ENCODE results near the gene ABRACL. TPM values are rescaled to one million over a fixed set of nuclear protein-coding genes. Genes with fewer than 3 reads are reported as not detected.

Gene ABRACL
- total and polyA plus RNA-seq, 2 experiments from 2014 or later = 12.9 to 38.7 TPM

GRCh38 chr6:139066080-139066479, 37.5 kb downstream of the ABRACL start:
- no peaks in the 10 kb centered on the region for H3K79me2 ChIP-seq (ENCODE audit: insufficient read depth)
- no peak for DNase-seq
- no peak overlapping the region for H3K4me2 ChIP-seq (ENCODE audit: unreplicated experiment)
- H3K9me2 ChIP-seq (ENCODE audit: insufficient read depth) = no peaks in the 10 kb centered on the region
- in situ Hi-C loops (cut with MboI) = no loop called here
- H4K20me1 ChIP-seq (ENCODE audit: insufficient read depth) = no peaks in the 10 kb centered on the region
- H3F3A ChIP-seq (ENCODE audit: insufficient read depth) = no peaks in the 10 kb centered on the region
- WGBS, 2 experiments (ENCODE audit: low coverage in 1 of 2, low lambda C conversion rate in 2 of 2, missing lambda C conversion rate in 2 of 2) = 82 to 86% methylated on average over 2 of the region's 2 CpGs
- H3K4me1 ChIP-seq (ENCODE audit: insufficient read depth) = no peaks in the 10 kb centered on the region
- H3K27me3 ChIP-seq (replicated peaks; ENCODE audit: insufficient read depth) = no peaks in the 10 kb centered on the region
- H3K9me3 ChIP-seq (ENCODE audit: low read depth) = no peaks in the 10 kb centered on the region
- H2AFZ ChIP-seq = no peak overlapping the region
- no peak overlapping the region for H3K27ac ChIP-seq
- H3K4me3 ChIP-seq = no peak overlapping the region
- H3K9ac ChIP-seq = no peak overlapping the region
- no peaks in the 10 kb centered on the region for H3K36me3 ChIP-seq (ENCODE audit: low read depth)
- TF ChIP-seq EZH2 (IDR thresholded peaks at IDR 0.05; ENCODE audit: insufficient read depth, poor library complexity, severe bottlenecking) (no peak), EZH2phosphoT487 (IDR thresholded peaks at IDR 0.05; ENCODE audit: insufficient read depth, low read depth) (no peak)

GRCh38 chr6:139068846-139069245, 40.3 kb downstream of the ABRACL start:
- no peak for DNase-seq
- in situ Hi-C loops (cut with MboI) = no loop called here
- no peaks in the 10 kb centered on the region for H3K27me3 ChIP-seq (replicated peaks; ENCODE audit: insufficient read depth)
- no peak overlapping the region for H3K9ac ChIP-seq
- no peak overlapping the region for H2AFZ ChIP-seq
- no peak overlapping the region for H3K4me2 ChIP-seq (ENCODE audit: unreplicated experiment)
- no peaks in the 10 kb centered on the region for H3K36me3 ChIP-seq (ENCODE audit: low read depth)
- no peak overlapping the region for H3K4me3 ChIP-seq
- no peak for TF ChIP-seq EZH2phosphoT487 (IDR thresholded peaks at IDR 0.05; ENCODE audit: insufficient read depth, low read depth)
- TF ChIP-seq EZH2 (IDR thresholded peaks at IDR 0.05; ENCODE audit: insufficient read depth, poor library complexity, severe bottlenecking) = no peak
- H3K27ac ChIP-seq = no peak overlapping the region
- no peaks in the 10 kb centered on the region for H4K20me1 ChIP-seq (ENCODE audit: insufficient read depth)
- no peaks in the 10 kb centered on the region for H3F3A ChIP-seq (ENCODE audit: insufficient read depth)
- H3K4me1 ChIP-seq (ENCODE audit: insufficient read depth) = no peaks in the 10 kb centered on the region
- H3K9me2 ChIP-seq (ENCODE audit: insufficient read depth) = no peaks in the 10 kb centered on the region
- no peaks in the 10 kb centered on the region for H3K9me3 ChIP-seq (ENCODE audit: low read depth)
- no peaks in the 10 kb centered on the region for H3K79me2 ChIP-seq (ENCODE audit: insufficient read depth)
- 69 to 75% methylated on average over 2 of the region's 2 CpGs for WGBS, 2 experiments (ENCODE audit: low coverage in 1 of 2, low lambda C conversion rate in 2 of 2, missing lambda C conversion rate in 2 of 2)

GRCh38 chr6:139073118-139073517, 44.6 kb downstream of the ABRACL start:
- Histone ChIP-seq H3K9ac (no peak overlapping the region), H3K79me2 (ENCODE audit: insufficient read depth) (no peaks in the 10 kb centered on the region), H3K9me2 (ENCODE audit: insufficient read depth) (no peaks in the 10 kb centered on the region; the same call in 1 of the 2 replicates), H4K20me1 (ENCODE audit: insufficient read depth) (no peaks in the 10 kb centered on the region), H3K4me1 (ENCODE audit: insufficient read depth) (no peaks in the 10 kb centered on the region), H2AFZ (no peak overlapping the region), H3F3A (ENCODE audit: insufficient read depth) (no peaks in the 10 kb centered on the region), H3K4me2 (ENCODE audit: unreplicated experiment) (no peak overlapping the region), H3K4me3 (no peak overlapping the region), H3K9me3 (ENCODE audit: low read depth) (no peaks in the 10 kb centered on the region), H3K36me3 (ENCODE audit: low read depth) (no peaks in the 10 kb centered on the region), H3K27me3 (replicated peaks; ENCODE audit: insufficient read depth) (no peaks in the 10 kb centered on the region), H3K27ac (no peak overlapping the region)
- no peak for DNase-seq
- in situ Hi-C loops (cut with MboI) = no loop called here
- TF ChIP-seq EZH2phosphoT487 (IDR thresholded peaks at IDR 0.05; ENCODE audit: insufficient read depth, low read depth) = no peak
- no peak for TF ChIP-seq EZH2 (IDR thresholded peaks at IDR 0.05; ENCODE audit: insufficient read depth, poor library complexity, severe bottlenecking)
- 72 to 80% methylated on average over 2 of the region's 2 CpGs for WGBS, 2 experiments (ENCODE audit: low coverage in 1 of 2, low lambda C conversion rate in 2 of 2, missing lambda C conversion rate in 2 of 2)

GRCh38 chr6:139079018-139079417, 50.5 kb downstream of the ABRACL start:
- TF ChIP-seq EZH2phosphoT487 (IDR thresholded peaks at IDR 0.05; ENCODE audit: insufficient read depth, low read depth) = no peak
- no peak for TF ChIP-seq EZH2 (IDR thresholded peaks at IDR 0.05; ENCODE audit: insufficient read depth, poor library complexity, severe bottlenecking)
- Histone ChIP-seq H3K9me2 (ENCODE audit: insufficient read depth) (no peaks in the 10 kb centered on the region; the same call in 1 of the 2 replicates), H3K79me2 (ENCODE audit: insufficient read depth) (no peaks in the 10 kb centered on the region), H3F3A (ENCODE audit: insufficient read depth) (no peaks in the 10 kb centered on the region), H3K27ac (no peak overlapping the region), H4K20me1 (ENCODE audit: insufficient read depth) (no peaks in the 10 kb centered on the region), H3K36me3 (ENCODE audit: low read depth) (no peaks in the 10 kb centered on the region), H3K4me1 (ENCODE audit: insufficient read depth) (peaks cover 12% of the 10 kb centered on the region), H3K9ac (no peak overlapping the region), H3K4me2 (ENCODE audit: unreplicated experiment) (no peak overlapping the region), H3K9me3 (ENCODE audit: low read depth) (no peaks in the 10 kb centered on the region), H2AFZ (no peak overlapping the region), H3K27me3 (replicated peaks; ENCODE audit: insufficient read depth) (no peaks in the 10 kb centered on the region), H3K4me3 (no peak overlapping the region)
- DNase-seq = no peak
- 56 to 62% methylated on average over 2 of the region's 2 CpGs for WGBS, 2 experiments (ENCODE audit: low coverage in 1 of 2, low lambda C conversion rate in 2 of 2, missing lambda C conversion rate in 2 of 2)
- in situ Hi-C loops (cut with MboI) = no loop called here

All from GM23248 (cell line).